Type B pancreatic cell (in vitro differentiated cells): Measurements from ENCODE around the gene HELZ2. TPM values are rescaled to one million over a fixed set of nuclear protein-coding genes. Genes with fewer than 3 reads are reported as not detected.
A peak's percentile ranks its signal among the peaks of the same experiment; 100 is the strongest.

Experiments
- DNase-seq: peaks from one replicate; pipeline ENCODE4 v3.0.0; 2021; ENCODE audit warnings: mixed read lengths; ENCODE audit not compliant: unreplicated experiment; ENCODE audit errors: extremely low spot score
- H3K27ac Mint-ChIP-seq: 2 replicates; pipeline ENCODE4 v1.8.0; 2021; ENCODE audit warnings: mild to moderate bottlenecking, mixed read lengths
- H3K27me3 Mint-ChIP-seq: 2 replicates; pipeline ENCODE4 v1.8.0; 2021; ENCODE audit warnings: mixed read lengths
- H3K36me3 Mint-ChIP-seq: 2 replicates; pipeline ENCODE4 v1.8.0; 2021; ENCODE audit warnings: mixed read lengths
- H3K4me1 Mint-ChIP-seq: one replicate; pipeline ENCODE4 v1.8.0; 2021; ENCODE audit warnings: mixed read lengths; ENCODE audit not compliant: unreplicated experiment
- H3K4me3 Mint-ChIP-seq: 2 replicates; pipeline ENCODE4 v1.8.0; 2021; ENCODE audit warnings: mild to moderate bottlenecking, mixed read lengths
- H3K9me3 Mint-ChIP-seq: 2 replicates; pipeline ENCODE4 v1.8.0; 2021; ENCODE audit warnings: mixed read lengths
- CTCF ChIP-seq: fragments of 200-600 bp; sonication (generic); conservative IDR thresholded peaks from 2 replicates; pipeline ENCODE4 v1.5.0; 2021; ENCODE audit warnings: antibody characterized with exemption, mild to moderate bottlenecking
- total RNA-seq: library from RNA; stranded (reverse); gene quantifications from 2 replicates; pipeline ENCODE4 v1.2.1, GENCODE V29; 2021; ENCODE audit warnings: low replicate concordance

Gene HELZ2
- total RNA-seq, 1 donor from 2014 or later, result 24.2 TPM

- Mint-ChIP-seq H3K9me3 (no peaks in the 10 kb centered on the region), H3K4me1 (peaks cover 12% of the 10 kb centered on the region), H3K27me3 (peaks cover 7% of the 10 kb centered on the region), H3K4me3 (no peak overlapping the region), H3K27ac (no peak overlapping the region), H3K36me3 (no peaks in the 10 kb centered on the region)
- TF ChIP-seq CTCF, result no peak
- DNase-seq, result no peak
Measured at GRCh38 chr20:63578224-63579016, 4.4 kb upstream of the HELZ2 start.

GRCh38 chr20:63577317-63577894 lies 3.4 kb upstream of the HELZ2 start:
- no peak overlapping the region for H3K4me3 Mint-ChIP-seq
- H3K27ac Mint-ChIP-seq, result no peak overlapping the region
- H3K27me3 Mint-ChIP-seq, result peaks cover 7% of the 10 kb centered on the region
- no peaks in the 10 kb centered on the region for H3K36me3 Mint-ChIP-seq
- H3K4me1 Mint-ChIP-seq, result peaks cover 4% of the 10 kb centered on the region
- TF ChIP-seq CTCF, result no peak
- no peaks in the 10 kb centered on the region for H3K9me3 Mint-ChIP-seq
- no peak for DNase-seq

- H3K27ac Mint-ChIP-seq, result peak overlapping the region; percentile 5
- H3K36me3 Mint-ChIP-seq, result no peaks in the 10 kb centered on the region
- no peaks in the 10 kb centered on the region for H3K9me3 Mint-ChIP-seq
- H3K4me3 Mint-ChIP-seq, result peak overlapping the region; percentile 70
- DNase-seq, result no peak
- no peak for TF ChIP-seq CTCF
- H3K27me3 Mint-ChIP-seq, result peaks cover 7% of the 10 kb centered on the region
- peaks cover 4% of the 10 kb centered on the region for H3K4me1 Mint-ChIP-seq
Measured at GRCh38 chr20:63576311-63576710, 2.3 kb upstream of the HELZ2 start.

- peaks cover 7% of the 10 kb centered on the region for H3K27me3 Mint-ChIP-seq
- peaks cover 4% of the 10 kb centered on the region for H3K4me1 Mint-ChIP-seq
- no peaks in the 10 kb centered on the region for H3K36me3 Mint-ChIP-seq
- no peaks in the 10 kb centered on the region for H3K9me3 Mint-ChIP-seq
- no peak for TF ChIP-seq CTCF
- DNase-seq, result no peak
- H3K4me3 Mint-ChIP-seq, result peak overlapping the region; percentile 66
- H3K27ac Mint-ChIP-seq, result peak overlapping the region; percentile 58
Measured at GRCh38 chr20:63574829-63575743, 1.0 kb upstream of the HELZ2 start.

- DNase-seq, result no peak
- Mint-ChIP-seq H3K27me3 (peaks cover 7% of the 10 kb centered on the region), H3K9me3 (no peaks in the 10 kb centered on the region), H3K27ac (peak overlapping the region; percentile 55), H3K4me3 (peak overlapping the region; percentile 85), H3K4me1 (peaks cover 4% of the 10 kb centered on the region), H3K36me3 (no peaks in the 10 kb centered on the region)
- no peak for TF ChIP-seq CTCF
Measured at GRCh38 chr20:63573647-63574131, 350 bp downstream of the HELZ2 start.
